Activated naive CD8-positive, alpha-beta T cell treated with anti-CD3 and anti-CD28 coated beads for 36 hours (primary cell): ENCODE results near the gene GLB1L. TPM values are rescaled to one million over a fixed set of nuclear protein-coding genes. Genes with fewer than 3 reads are reported as not detected.

Experiments
- DNase-seq: peaks from one replicate; pipeline ENCODE4 v3.0.0; 2021
- H3K27ac Mint-ChIP-seq: one replicate; pipeline ENCODE4 v1.8.0; 2022; ENCODE audit warnings: mild to moderate bottlenecking, moderate library complexity, mixed read lengths
- H3K27me3 Mint-ChIP-seq: one replicate; pipeline ENCODE4 v1.8.0; 2022; ENCODE audit warnings: mild to moderate bottlenecking, mixed read lengths
- H3K36me3 Mint-ChIP-seq: one replicate; pipeline ENCODE4 v1.8.0; 2021; ENCODE audit warnings: mild to moderate bottlenecking, mixed read lengths
- H3K4me1 Mint-ChIP-seq: one replicate; pipeline ENCODE4 v1.8.0; 2021; ENCODE audit warnings: mixed read lengths
- H3K4me3 Mint-ChIP-seq: one replicate; pipeline ENCODE4 v1.8.0; 2022; ENCODE audit warnings: mild to moderate bottlenecking, moderate library complexity, mixed read lengths
- H3K9me3 Mint-ChIP-seq: one replicate; pipeline ENCODE4 v1.8.0; 2022; ENCODE audit warnings: mixed read lengths
- total RNA-seq, 2 experiments: library from RNA; stranded (reverse); gene quantifications; one replicate each; pipeline ENCODE4 v1.2.3, GENCODE V29; 2021

Gene GLB1L
- total RNA-seq, 2 experiments from 2014 or later: 1.6 to 3.0 TPM

- H3K4me3 Mint-ChIP-seq: peak overlapping the region; percentile 97
Measured at GRCh38 chr2:219251656-219252055, 6.4 kb upstream of the GLB1L start.

GRCh38 chr2:219250049-219250781, 5.0 kb upstream of the GLB1L start:
- DNase-seq: no peak
- peaks cover 67% of the 10 kb centered on the region for H3K4me1 Mint-ChIP-seq
- peak overlapping the region; percentile 76 for H3K27ac Mint-ChIP-seq
- no peaks in the 10 kb centered on the region for H3K27me3 Mint-ChIP-seq
- H3K36me3 Mint-ChIP-seq: peaks cover 54% of the 10 kb centered on the region
- H3K4me3 Mint-ChIP-seq: peak overlapping the region; percentile 64
- H3K9me3 Mint-ChIP-seq: no peaks in the 10 kb centered on the region

More at GRCh38 chr2:219251656-219252055, 6.4 kb upstream of the GLB1L start:
- Mint-ChIP-seq H3K27me3 (no peaks in the 10 kb centered on the region), H3K4me1 (peaks cover 66% of the 10 kb centered on the region), H3K27ac (peak overlapping the region; percentile 94), H3K9me3 (no peaks in the 10 kb centered on the region), H3K36me3 (peaks cover 50% of the 10 kb centered on the region)
- DNase-seq: no peak

- DNase-seq: peak; percentile 24
- Mint-ChIP-seq H3K4me1 (peaks cover 71% of the 10 kb centered on the region), H3K9me3 (no peaks in the 10 kb centered on the region), H3K27ac (peak overlapping the region; percentile 76), H3K27me3 (no peaks in the 10 kb centered on the region), H3K36me3 (peaks cover 54% of the 10 kb centered on the region), H3K4me3 (peak overlapping the region; percentile 64)
Measured at GRCh38 chr2:219249203-219249980, 4.1 kb upstream of the GLB1L start.

GRCh38 chr2:219248845-219249202, 3.6 kb upstream of the GLB1L start:
- peak overlapping the region; percentile 76 for H3K27ac Mint-ChIP-seq
- H3K27me3 Mint-ChIP-seq: no peaks in the 10 kb centered on the region
- H3K36me3 Mint-ChIP-seq: peaks cover 54% of the 10 kb centered on the region
- no peaks in the 10 kb centered on the region for H3K9me3 Mint-ChIP-seq
- DNase-seq: no peak
- H3K4me3 Mint-ChIP-seq: peak overlapping the region; percentile 64
- peaks cover 75% of the 10 kb centered on the region for H3K4me1 Mint-ChIP-seq

GRCh38 chr2:219247678-219248642, 2.7 kb upstream of the GLB1L start:
- H3K27me3 Mint-ChIP-seq: no peaks in the 10 kb centered on the region
- DNase-seq: peak; percentile 61
- peaks cover 78% of the 10 kb centered on the region for H3K4me1 Mint-ChIP-seq
- H3K4me3 Mint-ChIP-seq: peak overlapping the region; percentile 97
- peaks cover 54% of the 10 kb centered on the region for H3K36me3 Mint-ChIP-seq
- peak overlapping the region; percentile 76 for H3K27ac Mint-ChIP-seq
- no peaks in the 10 kb centered on the region for H3K9me3 Mint-ChIP-seq

GRCh38 chr2:219246559-219246958, 1.3 kb upstream of the GLB1L start:
- Mint-ChIP-seq H3K36me3 (peaks cover 40% of the 10 kb centered on the region), H3K27ac (peak overlapping the region; percentile 76), H3K4me1 (peaks cover 71% of the 10 kb centered on the region), H3K9me3 (no peaks in the 10 kb centered on the region), H3K4me3 (peak overlapping the region; percentile 97), H3K27me3 (no peaks in the 10 kb centered on the region)
- DNase-seq: no peak

GRCh38 chr2:219245899-219246230, 621 bp upstream of the GLB1L start:
- Mint-ChIP-seq H3K4me1 (peaks cover 64% of the 10 kb centered on the region), H3K9me3 (no peaks in the 10 kb centered on the region), H3K36me3 (peaks cover 33% of the 10 kb centered on the region), H3K27ac (peak overlapping the region; percentile 99), H3K4me3 (peak overlapping the region; percentile 97), H3K27me3 (no peaks in the 10 kb centered on the region)
- no peak for DNase-seq

- Mint-ChIP-seq H3K4me3 (peak overlapping the region; percentile 97), H3K4me1 (peaks cover 53% of the 10 kb centered on the region), H3K27me3 (no peaks in the 10 kb centered on the region), H3K27ac (peak overlapping the region; percentile 99), H3K36me3 (peaks cover 28% of the 10 kb centered on the region), H3K9me3 (no peaks in the 10 kb centered on the region)
- DNase-seq: no peak
Measured at GRCh38 chr2:219244789-219245147, 476 bp downstream of the GLB1L start.

GRCh38 chr2:219243291-219243761, 1.9 kb downstream of the GLB1L start:
- Mint-ChIP-seq H3K4me3 (peak overlapping the region; percentile 72), H3K36me3 (peaks cover 18% of the 10 kb centered on the region), H3K27ac (peak overlapping the region; percentile 22), H3K27me3 (no peaks in the 10 kb centered on the region), H3K9me3 (no peaks in the 10 kb centered on the region), H3K4me1 (peaks cover 38% of the 10 kb centered on the region)
- DNase-seq: no peak

- Mint-ChIP-seq H3K27ac (no peak overlapping the region), H3K4me3 (no peak overlapping the region), H3K27me3 (no peaks in the 10 kb centered on the region), H3K9me3 (no peaks in the 10 kb centered on the region), H3K4me1 (peaks cover 20% of the 10 kb centered on the region), H3K36me3 (peaks cover 53% of the 10 kb centered on the region)
- no peak for DNase-seq
Measured at GRCh38 chr2:219234331-219234730, 10.9 kb downstream of the GLB1L start.

- H3K4me1 Mint-ChIP-seq: peaks cover 36% of the 10 kb centered on the region
- peak; percentile 59 for DNase-seq
- peak overlapping the region; percentile 98 for H3K4me3 Mint-ChIP-seq
- H3K9me3 Mint-ChIP-seq: no peaks in the 10 kb centered on the region
- H3K27ac Mint-ChIP-seq: peak overlapping the region; percentile 100
- H3K36me3 Mint-ChIP-seq: peaks cover 59% of the 10 kb centered on the region
- H3K27me3 Mint-ChIP-seq: no peaks in the 10 kb centered on the region
Measured at GRCh38 chr2:219230059-219230540, 15.1 kb downstream of the GLB1L start.

GRCh38 chr2:219229305-219230058, 15.8 kb downstream of the GLB1L start, which contains the start of the genes ANKZF1 and ATG9A:
Gene ANKZF1, plus strand, starts transcription at chr2:219229806. Its CDS starts 452 bp downstream, at chr2:219230258.
Gene ATG9A, minus strand, starts transcription at chr2:219229636. Its CDS starts 1,612 bp downstream, at chr2:219228024.
- peaks cover 36% of the 10 kb centered on the region for H3K4me1 Mint-ChIP-seq
- H3K4me3 Mint-ChIP-seq: peak within 1 kb of the TSS; percentile 98
- DNase-seq: peak; percentile 99
- H3K9me3 Mint-ChIP-seq: no peaks in the 10 kb centered on the region
- H3K36me3 Mint-ChIP-seq: peaks cover 58% of the 10 kb centered on the region
- H3K27ac Mint-ChIP-seq: peak within 1 kb of the TSS; percentile 100
- no peaks in the 10 kb centered on the region for H3K27me3 Mint-ChIP-seq

GRCh38 chr2:219228911-219229304, 16.3 kb downstream of the GLB1L start:
- peaks cover 54% of the 10 kb centered on the region for H3K36me3 Mint-ChIP-seq
- H3K4me1 Mint-ChIP-seq: peaks cover 35% of the 10 kb centered on the region
- H3K27me3 Mint-ChIP-seq: no peaks in the 10 kb centered on the region
- no peaks in the 10 kb centered on the region for H3K9me3 Mint-ChIP-seq
- peak overlapping the region; percentile 78 for H3K27ac Mint-ChIP-seq
- DNase-seq: no peak
- peak overlapping the region; percentile 98 for H3K4me3 Mint-ChIP-seq
